SK-N-SH treated with all-trans-retinoic acid at 6 μM for 48 hours (cell line): ENCODE data around the gene GPC5.

ENCODE experiments used
- ATAC-seq: fragments of 200-7000 bp; cut with Tn5 transposase; 3 replicates; pipeline ENCODE4 v1.9.1; 2020; ENCODE audit warnings: mild to moderate bottlenecking, moderate library complexity
- ARNTL ChIP-seq: fragments of 450-650 bp; formaldehyde crosslinking; IDR thresholded peaks from 2 replicates; pipeline ENCODE4 v1.5.0; 2020; ENCODE audit warnings: low read depth, mild to moderate bottlenecking, moderate library complexity, borderline replicate concordance
- BACH2 ChIP-seq: fragments of 250-450 bp; sonication (Bioruptor Pico); IDR thresholded peaks from 2 replicates; pipeline ENCODE4 v1.9.0; 2021; ENCODE audit warnings: mild to moderate bottlenecking, borderline replicate concordance
- ESRRG ChIP-seq: fragments of 250-450 bp; sonication (Bioruptor Pico); IDR thresholded peaks from 2 replicates; pipeline ENCODE4 v1.6.1; 2021; ENCODE audit warnings: mild to moderate bottlenecking
- GLIS3 ChIP-seq: fragments of 250-450 bp; sonication (Bioruptor Pico); IDR thresholded peaks from 2 replicates; pipeline ENCODE4 v1.5.0; 2020; ENCODE audit warnings: mild to moderate bottlenecking, moderate library complexity
- ISL1 ChIP-seq: fragments of 250-450 bp; sonication (Bioruptor Pico); IDR thresholded peaks from 2 replicates; pipeline ENCODE4 v2.1.2; 2022; ENCODE audit warnings: mild to moderate bottlenecking, moderate library complexity
- OSR1 ChIP-seq: fragments of 250-450 bp; sonication (Bioruptor Pico); IDR thresholded peaks from 2 replicates; pipeline ENCODE4 v1.8.0; 2022; ENCODE audit warnings: moderate library complexity, mild to moderate bottlenecking, inconsistent platforms
- PPARA ChIP-seq: fragments of 250-450 bp; sonication (Bioruptor Pico); IDR thresholded peaks from 2 replicates; pipeline ENCODE4 v1.5.0; 2020; ENCODE audit warnings: mild to moderate bottlenecking, borderline replicate concordance
- RARB ChIP-seq: fragments of 250-450 bp; sonication (Bioruptor Pico); IDR thresholded peaks from 2 replicates; pipeline ENCODE4 v1.8.0; 2021; ENCODE audit warnings: mild to moderate bottlenecking, moderate library complexity
- SNAI2 ChIP-seq: fragments of 250-450 bp; sonication (Bioruptor Pico); IDR thresholded peaks from 2 replicates; pipeline ENCODE4 v1.5.0; 2020; ENCODE audit warnings: mild to moderate bottlenecking, moderate library complexity
- ZC3H10 ChIP-seq: fragments of 250-450 bp; sonication (Bioruptor Pico); IDR thresholded peaks from 2 replicates; pipeline ENCODE4 v1.5.1; 2021; ENCODE audit warnings: mild to moderate bottlenecking, moderate library complexity
- ZFP3 ChIP-seq: fragments of 250-450 bp; sonication (Bioruptor Pico); IDR thresholded peaks from 2 replicates; pipeline ENCODE4 v1.5.0; 2020; ENCODE audit warnings: mild to moderate bottlenecking, moderate library complexity
- ZNF565 ChIP-seq: fragments of 450-650 bp; formaldehyde crosslinking; conservative IDR thresholded peaks from 2 replicates; pipeline ENCODE4 v1.5.0; 2020; ENCODE audit warnings: low read depth, mild to moderate bottlenecking, moderate library complexity
- ZNF70 ChIP-seq: fragments of 450-650 bp; formaldehyde crosslinking; IDR thresholded peaks from 2 replicates; pipeline ENCODE4 v1.5.0; 2020; ENCODE audit warnings: mild to moderate bottlenecking, moderate library complexity
- ZNF8 ChIP-seq: fragments of 450-650 bp; formaldehyde crosslinking; IDR thresholded peaks from 2 replicates; pipeline ENCODE4 v1.5.0; 2020; ENCODE audit warnings: mild to moderate bottlenecking, moderate library complexity
- TF ChIP-seq, protein P1 (sequence below): fragments of 250-450 bp; sonication (Bioruptor Pico); IDR thresholded peaks from 2 replicates; pipeline ENCODE4 v1.5.0; 2020; ENCODE audit warnings: mild to moderate bottlenecking, moderate library complexity
- TF ChIP-seq, protein P2 (sequence below): fragments of 250-450 bp; sonication (Bioruptor Pico); IDR thresholded peaks from 2 replicates; pipeline ENCODE4 v1.5.1; 2020; ENCODE audit warnings: low read depth, mild to moderate bottlenecking, moderate library complexity
- TF ChIP-seq, protein P3 (sequence below): fragments of 250-450 bp; sonication (Bioruptor Pico); IDR thresholded peaks from 2 replicates; pipeline ENCODE4 v1.8.0; 2020; ENCODE audit warnings: mild to moderate bottlenecking, moderate library complexity, borderline replicate concordance
- TF ChIP-seq, protein P4 (sequence below): fragments of 250-450 bp; sonication (Bioruptor Pico); IDR thresholded peaks from 2 replicates; pipeline ENCODE4 v1.8.0; 2021; ENCODE audit warnings: low read depth, mild to moderate bottlenecking, moderate library complexity, borderline replicate concordance

The GPC5 gene

DNA sequence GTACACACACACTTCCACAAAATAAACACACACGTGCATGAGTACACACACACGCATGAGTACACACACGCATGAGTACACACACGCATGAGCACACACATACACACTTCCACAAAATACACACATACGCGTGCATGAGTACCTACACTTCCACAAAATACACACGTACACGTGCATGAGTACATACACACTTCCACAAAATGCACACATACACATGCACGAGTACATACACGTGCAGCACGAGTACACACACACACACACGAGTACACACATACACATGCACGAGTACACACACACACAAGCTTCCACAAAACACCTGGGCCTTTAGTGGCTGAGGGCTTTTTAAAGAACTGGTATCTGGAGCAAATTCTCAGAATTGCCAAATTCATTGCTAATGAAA, 619.3 kb downstream of the GPC5 start:
- no peak for TF ChIP-seq GLIS3 (CRISPR knock-in tag)

DNA sequence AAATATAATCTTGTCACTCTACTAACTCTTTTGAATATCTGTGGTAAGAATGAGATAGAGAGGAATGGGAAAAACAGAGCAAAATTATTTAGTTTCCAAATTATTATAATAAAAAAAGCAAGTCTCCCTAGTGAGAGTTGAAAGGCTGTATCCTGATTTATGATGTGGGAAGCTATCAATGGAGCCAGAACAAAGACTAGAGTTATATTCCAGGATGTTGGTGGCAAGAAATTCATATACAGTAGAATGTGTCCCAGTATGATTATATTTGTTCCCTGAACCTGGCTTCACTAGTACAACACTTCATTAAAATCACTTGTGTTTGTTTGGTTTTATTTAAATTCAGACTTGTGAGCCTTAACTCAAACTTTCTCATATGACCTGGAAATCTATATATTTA, 630.3 kb downstream of the GPC5 start:
- TF ChIP-seq, protein P1, sequence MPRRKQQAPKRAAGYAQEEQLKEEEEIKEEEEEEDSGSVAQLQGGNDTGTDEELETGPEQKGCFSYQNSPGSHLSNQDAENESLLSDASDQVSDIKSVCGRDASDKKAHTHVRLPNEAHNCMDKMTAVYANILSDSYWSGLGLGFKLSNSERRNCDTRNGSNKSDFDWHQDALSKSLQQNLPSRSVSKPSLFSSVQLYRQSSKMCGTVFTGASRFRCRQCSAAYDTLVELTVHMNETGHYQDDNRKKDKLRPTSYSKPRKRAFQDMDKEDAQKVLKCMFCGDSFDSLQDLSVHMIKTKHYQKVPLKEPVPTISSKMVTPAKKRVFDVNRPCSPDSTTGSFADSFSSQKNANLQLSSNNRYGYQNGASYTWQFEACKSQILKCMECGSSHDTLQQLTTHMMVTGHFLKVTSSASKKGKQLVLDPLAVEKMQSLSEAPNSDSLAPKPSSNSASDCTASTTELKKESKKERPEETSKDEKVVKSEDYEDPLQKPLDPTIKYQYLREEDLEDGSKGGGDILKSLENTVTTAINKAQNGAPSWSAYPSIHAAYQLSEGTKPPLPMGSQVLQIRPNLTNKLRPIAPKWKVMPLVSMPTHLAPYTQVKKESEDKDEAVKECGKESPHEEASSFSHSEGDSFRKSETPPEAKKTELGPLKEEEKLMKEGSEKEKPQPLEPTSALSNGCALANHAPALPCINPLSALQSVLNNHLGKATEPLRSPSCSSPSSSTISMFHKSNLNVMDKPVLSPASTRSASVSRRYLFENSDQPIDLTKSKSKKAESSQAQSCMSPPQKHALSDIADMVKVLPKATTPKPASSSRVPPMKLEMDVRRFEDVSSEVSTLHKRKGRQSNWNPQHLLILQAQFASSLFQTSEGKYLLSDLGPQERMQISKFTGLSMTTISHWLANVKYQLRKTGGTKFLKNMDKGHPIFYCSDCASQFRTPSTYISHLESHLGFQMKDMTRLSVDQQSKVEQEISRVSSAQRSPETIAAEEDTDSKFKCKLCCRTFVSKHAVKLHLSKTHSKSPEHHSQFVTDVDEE (CRISPR knock-in tag) = no peak
- TF ChIP-seq, protein P2, sequence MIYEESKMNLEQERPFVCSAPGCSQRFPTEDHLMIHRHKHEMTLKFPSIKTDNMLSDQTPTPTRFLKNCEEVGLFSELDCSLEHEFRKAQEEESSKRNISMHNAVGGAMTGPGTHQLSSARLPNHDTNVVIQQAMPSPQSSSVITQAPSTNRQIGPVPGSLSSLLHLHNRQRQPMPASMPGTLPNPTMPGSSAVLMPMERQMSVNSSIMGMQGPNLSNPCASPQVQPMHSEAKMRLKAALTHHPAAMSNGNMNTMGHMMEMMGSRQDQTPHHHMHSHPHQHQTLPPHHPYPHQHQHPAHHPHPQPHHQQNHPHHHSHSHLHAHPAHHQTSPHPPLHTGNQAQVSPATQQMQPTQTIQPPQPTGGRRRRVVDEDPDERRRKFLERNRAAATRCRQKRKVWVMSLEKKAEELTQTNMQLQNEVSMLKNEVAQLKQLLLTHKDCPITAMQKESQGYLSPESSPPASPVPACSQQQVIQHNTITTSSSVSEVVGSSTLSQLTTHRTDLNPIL = no peak
- no peak for TF ChIP-seq ZNF70 (CRISPR knock-in tag)

More for the DNA sequence above, 619.3 kb downstream of the GPC5 start:
- ATAC-seq = no peak

DNA sequence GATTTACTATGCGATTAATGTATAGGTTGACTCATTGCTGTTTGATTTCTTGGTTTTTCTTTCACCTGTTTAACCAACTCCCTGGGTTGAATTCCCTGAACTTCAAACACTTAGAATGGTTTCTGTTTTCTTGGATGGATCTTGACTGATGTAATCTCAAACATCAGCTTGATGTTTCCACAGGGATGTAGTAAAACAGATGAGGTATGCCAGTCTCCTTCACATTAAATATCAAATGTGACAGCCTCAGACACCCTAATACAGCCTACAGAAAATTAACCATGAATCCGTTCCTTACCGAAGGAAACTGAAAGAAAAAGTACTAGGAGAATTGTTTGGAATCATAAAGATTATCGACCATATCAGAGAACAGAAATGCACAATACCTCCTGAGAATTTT, 631.2 kb downstream of the GPC5 start:
- no peak for ATAC-seq
- TF ChIP-seq PPARA (CRISPR knock-in tag) (no peak), RARB (CRISPR knock-in tag) (no peak), ESRRG (CRISPR knock-in tag) (no peak), ARNTL (no peak), BACH2 (CRISPR knock-in tag) (no peak), ZNF8 (CRISPR knock-in tag) (no peak), SNAI2 (no peak), ISL1 (CRISPR knock-in tag) (no peak), OSR1 (CRISPR knock-in tag) (no peak)
- TF ChIP-seq, protein P3, sequence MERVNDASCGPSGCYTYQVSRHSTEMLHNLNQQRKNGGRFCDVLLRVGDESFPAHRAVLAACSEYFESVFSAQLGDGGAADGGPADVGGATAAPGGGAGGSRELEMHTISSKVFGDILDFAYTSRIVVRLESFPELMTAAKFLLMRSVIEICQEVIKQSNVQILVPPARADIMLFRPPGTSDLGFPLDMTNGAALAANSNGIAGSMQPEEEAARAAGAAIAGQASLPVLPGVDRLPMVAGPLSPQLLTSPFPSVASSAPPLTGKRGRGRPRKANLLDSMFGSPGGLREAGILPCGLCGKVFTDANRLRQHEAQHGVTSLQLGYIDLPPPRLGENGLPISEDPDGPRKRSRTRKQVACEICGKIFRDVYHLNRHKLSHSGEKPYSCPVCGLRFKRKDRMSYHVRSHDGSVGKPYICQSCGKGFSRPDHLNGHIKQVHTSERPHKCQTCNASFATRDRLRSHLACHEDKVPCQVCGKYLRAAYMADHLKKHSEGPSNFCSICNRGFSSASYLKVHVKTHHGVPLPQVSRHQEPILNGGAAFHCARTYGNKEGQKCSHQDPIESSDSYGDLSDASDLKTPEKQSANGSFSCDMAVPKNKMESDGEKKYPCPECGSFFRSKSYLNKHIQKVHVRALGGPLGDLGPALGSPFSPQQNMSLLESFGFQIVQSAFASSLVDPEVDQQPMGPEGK (CRISPR knock-in tag) = no peak
- TF ChIP-seq, protein P1 (CRISPR knock-in tag) = no peak
- TF ChIP-seq, protein P4, sequence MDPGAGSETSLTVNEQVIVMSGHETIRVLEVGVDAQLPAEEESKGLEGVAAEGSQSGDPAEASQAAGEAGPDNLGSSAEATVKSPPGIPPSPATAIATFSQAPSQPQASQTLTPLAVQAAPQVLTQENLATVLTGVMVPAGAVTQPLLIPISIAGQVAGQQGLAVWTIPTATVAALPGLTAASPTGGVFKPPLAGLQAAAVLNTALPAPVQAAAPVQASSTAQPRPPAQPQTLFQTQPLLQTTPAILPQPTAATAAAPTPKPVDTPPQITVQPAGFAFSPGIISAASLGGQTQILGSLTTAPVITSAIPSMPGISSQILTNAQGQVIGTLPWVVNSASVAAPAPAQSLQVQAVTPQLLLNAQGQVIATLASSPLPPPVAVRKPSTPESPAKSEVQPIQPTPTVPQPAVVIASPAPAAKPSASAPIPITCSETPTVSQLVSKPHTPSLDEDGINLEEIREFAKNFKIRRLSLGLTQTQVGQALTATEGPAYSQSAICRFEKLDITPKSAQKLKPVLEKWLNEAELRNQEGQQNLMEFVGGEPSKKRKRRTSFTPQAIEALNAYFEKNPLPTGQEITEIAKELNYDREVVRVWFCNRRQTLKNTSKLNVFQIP (CRISPR knock-in tag) = no peak

More for the DNA sequence above, 630.3 kb downstream of the GPC5 start:
- no peak for ATAC-seq

DNA sequence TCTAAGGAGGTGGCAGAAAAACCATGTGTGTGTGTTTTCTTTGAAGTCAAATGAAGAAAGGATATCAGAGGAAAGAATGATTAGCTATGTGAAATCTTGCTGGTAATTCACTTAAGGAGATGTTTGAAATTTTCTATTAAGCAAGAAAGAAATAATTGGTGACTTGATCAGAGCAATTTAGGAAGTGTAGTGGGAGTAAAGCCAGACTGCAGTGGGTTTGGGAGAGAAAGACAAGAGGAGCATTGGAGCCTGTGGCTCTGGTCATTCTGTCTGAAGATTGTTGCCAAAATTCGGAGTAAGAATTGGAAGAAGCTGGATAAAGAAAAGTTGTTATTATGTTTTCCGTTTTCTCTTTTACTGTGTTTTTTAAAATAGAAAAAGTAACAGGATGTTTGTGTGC, 640.5 kb downstream of the GPC5 start:
- ATAC-seq = no peak
- TF ChIP-seq GLIS3 (CRISPR knock-in tag) (no peak), ESRRG (CRISPR knock-in tag) (no peak), PPARA (CRISPR knock-in tag) (no peak), ARNTL (no peak), ZNF8 (CRISPR knock-in tag) (no peak), ZNF565 (no peak), ZNF70 (CRISPR knock-in tag) (no peak), ZFP3 (CRISPR knock-in tag) (no peak), OSR1 (CRISPR knock-in tag) (no peak), ISL1 (CRISPR knock-in tag) (no peak), ZC3H10 (no peak), SNAI2 (no peak)
- TF ChIP-seq, protein P4 (CRISPR knock-in tag) = no peak
- TF ChIP-seq, protein P1 (CRISPR knock-in tag) = no peak
- TF ChIP-seq, protein P2 = no peak
